Stimulated activated CD4-positive, alpha-beta T cell treated with anti-CD3 and anti-CD28 coated beads, Interleukin-15, amount 100 ng/mL, for 1 hour (primary cell): ENCODE results near the gene WBP2.

Source experiments
- DNase-seq, 2 donors: peaks; one replicate each; pipeline ENCODE4 v3.0.0-alpha.2; 2020; ENCODE audit warnings: low read depth in 1 of 2, low spot score in 1 of 2

WBP2 gene

GRCh38 chr17:75855310-75856061 is at the start of gene WBP2:
Gene WBP2, minus strand, starts transcription at chr17:75855335. Its CDS starts 38 bp downstream, at chr17:75855297.
- peak; percentile 91 to 93 for DNase-seq

- DNase-seq: no peak
Measured at GRCh38 chr17:75902406-75902805, 47.3 kb upstream of the WBP2 start.

DNA sequence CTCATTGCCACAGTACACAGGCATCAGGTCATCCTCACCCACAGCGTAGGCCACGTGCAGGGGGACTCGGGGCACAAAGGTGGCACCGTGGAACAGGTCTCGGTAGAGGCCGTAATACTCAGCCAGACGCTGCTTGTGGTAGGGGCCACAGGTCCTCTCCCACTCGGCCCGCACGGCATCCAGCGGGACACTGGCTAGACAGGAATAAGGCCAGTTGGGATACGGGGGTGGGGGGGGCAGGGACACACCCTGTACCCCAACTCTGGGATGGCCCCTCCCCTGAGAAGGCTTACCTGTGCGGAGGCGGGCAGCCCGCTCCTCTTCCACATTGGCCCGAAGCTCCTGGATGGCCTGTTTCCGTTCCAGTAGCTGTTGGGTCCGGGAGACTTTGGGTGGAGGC is 46.6 kb upstream of the WBP2 start:
- no peak for DNase-seq

DNA sequence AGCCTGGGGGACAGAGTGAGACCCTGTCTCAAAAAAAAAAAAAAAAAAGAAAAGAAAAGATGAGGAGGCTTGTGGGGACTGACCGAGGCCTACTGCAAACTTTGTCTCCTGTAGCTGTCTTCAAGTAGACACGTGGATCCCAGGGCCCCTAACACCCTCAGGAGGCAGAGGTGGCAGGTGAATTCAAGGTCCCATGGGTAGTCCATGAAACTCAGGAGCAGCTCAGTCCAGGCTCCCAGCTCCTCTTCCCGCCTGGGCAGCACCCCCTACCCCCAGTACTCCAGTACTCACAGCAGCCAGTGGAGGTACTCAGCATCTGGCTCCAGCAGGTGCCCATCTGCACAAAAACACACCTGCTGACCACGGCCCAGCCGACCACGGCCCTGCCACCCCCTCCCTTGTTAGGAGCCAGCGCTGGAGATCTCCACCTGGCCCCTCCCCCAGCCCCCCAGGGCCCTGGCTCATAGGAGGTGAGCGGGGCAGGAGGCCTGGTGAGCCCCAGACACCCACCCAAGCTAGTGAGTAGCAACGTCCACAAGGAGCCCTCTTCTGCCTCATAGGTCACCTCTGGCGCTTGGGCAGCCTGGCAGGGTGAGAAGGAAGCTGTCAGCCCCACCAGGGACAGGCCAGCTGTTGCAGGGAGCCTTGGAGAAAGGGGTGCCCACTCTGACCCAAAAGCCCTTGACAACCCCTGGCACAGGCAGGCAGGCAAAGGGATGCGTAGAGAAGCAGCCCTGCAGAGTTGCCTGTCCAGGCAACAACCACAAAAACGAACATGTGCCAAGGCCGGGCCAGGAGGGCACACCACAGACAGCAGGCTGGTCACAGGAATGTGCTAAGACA is 45.8 kb upstream of the WBP2 start:
- DNase-seq: no peak

GRCh38 chr17:75899767-75900468 is 44.8 kb upstream of the WBP2 start:
- DNase-seq: no peak

DNA sequence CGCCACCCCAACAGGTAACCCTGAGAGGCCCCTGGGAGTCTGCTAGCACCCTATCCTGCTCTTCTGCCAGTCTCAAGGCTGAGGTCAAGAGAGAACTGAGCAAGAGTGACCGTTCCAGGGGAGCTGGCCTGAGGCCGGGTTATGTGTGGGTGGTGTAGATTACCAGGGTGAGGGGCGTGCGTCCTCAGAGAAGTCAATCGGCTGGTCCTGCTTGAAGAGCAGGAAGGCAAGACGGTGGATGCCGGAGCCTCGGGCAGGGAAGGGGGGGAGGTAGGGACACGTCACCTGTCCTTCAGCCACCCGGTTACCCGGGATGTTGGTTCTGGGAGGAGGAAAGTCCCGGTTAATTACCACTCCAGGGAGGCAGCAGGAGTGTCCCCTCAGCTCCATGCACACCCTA is 44.2 kb upstream of the WBP2 start:
- no peak for DNase-seq

GRCh38 chr17:75898791-75899190 is 43.7 kb upstream of the WBP2 start:
- DNase-seq: no peak

DNA sequence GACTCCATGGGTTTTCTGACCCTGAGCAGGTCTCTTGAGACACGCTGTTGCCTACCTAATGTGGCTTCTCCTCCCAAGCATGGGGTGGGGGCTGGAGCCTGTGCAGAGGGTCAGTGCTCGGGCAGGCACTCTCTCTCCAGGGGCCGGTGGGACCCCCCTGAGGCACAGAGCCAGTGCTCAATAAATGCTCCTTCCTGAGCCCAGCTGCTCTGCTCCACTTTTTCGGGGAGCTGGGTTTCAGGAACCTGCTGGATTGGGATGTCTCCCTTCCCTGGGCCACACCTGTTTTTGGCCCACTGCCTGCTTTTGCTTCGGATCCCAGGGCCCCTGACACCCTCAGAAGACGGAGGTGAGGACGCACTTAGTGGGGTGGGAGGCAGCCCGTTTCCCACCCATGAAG is 42.9 kb upstream of the WBP2 start:
- no peak for DNase-seq

GRCh38 chr17:75897160-75898019 is 42.3 kb upstream of the WBP2 start:
- DNase-seq: no peak

DNA sequence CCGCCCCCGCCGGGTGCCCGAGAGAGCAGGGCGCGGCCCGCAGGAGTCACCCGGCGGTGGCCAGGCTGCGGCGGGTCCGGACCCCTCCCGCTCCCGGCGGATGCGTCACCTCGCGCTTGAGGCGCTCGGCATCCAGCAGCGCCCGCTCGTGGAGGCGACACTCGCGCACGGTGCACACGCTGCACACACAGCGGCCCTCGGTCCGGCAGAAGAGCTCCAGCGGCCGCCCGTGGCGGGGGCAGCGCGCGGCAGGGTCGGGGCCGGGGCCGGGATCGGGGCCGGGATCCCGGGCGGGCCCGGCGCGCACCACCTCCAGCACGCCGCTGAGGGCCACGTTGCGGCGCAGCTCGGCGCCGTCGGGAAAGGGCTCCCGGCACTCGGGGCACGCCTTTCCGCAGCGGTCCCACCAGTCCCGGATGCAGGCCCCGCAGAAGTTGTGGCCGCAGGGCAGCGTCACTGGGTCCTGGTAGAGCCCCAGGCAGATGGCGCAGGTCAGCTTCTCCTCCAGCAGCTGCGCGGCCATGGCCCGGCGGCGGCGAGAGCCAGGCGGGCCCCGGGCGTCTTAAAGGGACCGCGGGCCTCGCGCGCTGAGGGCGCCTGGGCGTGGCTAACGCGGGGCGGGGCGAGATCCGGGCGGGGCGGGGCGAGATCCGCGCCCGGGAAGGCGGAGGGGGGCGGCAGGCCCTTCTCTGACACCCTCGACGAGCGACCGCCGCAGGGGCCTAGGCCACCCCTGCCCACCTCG is 41.5 kb upstream of the WBP2 start, which contains the start of gene TRIM65:
TSS of gene TRIM65 (minus strand) at position 537 of the 745 bp plus-strand sequence. CDS start at position 523, 14 bp downstream.
- peak; percentile 59 to 78 for DNase-seq

GRCh38 chr17:75895370-75896155 is 40.4 kb upstream of the WBP2 start:
- DNase-seq: no peak

DNA sequence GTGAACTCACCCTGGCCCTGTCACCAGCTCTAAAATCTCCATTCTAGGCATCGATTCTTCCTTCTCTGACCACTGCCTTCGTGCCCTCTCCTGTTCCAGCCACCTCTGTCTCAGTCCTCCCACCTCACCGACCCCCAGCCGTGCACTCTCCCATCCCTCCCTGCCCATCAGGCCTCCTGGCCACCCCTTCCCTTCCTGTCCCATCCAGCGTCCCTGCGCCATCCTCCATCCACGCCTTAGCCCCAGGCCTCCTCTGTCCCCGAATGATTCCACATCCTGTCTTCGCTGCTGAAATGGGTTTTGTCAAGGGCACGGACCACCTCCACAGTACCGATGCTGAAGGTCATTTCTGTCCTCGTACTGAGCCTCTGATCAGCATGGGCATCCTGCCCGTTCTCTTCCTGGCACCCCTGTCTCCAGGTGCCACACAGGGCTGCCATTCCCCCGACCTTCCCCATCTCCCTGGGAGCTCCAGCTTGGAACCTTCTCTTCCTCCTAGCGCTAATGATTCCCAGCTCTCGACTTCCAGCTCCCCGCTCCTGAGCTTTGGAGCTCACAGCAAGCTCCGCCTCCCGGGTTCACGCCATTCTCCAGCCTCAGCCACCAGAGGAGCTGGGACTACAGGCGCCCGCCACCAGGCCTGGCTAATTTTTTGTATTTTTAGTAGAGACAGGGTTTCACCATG is 39.1 kb upstream of the WBP2 start:
- no peak for DNase-seq

DNA sequence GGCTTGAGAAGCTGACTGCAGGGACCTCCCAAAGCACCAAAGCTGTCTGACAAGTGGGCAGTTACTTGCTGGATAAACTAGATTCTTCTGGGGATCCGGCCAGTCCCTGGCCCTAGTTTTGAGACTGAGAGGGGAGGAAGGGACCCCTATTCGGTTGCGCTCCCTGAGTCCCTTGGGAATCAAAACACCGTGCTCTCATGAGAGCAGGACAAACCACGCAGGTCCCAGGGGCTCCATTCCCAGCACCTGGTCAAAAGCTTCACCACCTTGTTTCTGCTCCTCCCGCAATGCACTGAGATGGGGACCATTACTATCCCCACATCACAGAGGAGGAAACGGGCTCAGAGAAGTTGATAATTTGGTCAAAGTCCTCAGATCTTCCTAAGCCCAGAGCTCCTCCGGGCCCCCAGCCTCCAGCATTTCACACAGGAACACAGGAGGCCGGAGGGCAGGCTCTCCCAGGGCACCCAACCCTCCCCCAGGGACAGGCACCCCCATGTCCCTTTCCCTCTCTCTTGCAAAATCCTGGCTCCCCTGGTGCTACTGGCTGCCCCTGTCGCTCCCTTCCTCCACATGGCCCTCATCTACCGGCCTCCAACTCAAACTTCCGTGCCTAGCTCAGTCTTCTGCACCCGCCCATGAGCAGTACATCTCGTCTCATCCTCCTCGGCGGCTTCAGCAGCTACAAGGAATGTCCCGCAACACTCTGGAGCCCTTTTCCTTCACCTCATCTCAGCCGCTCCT is 38.3 kb upstream of the WBP2 start:
- DNase-seq: no peak

DNA sequence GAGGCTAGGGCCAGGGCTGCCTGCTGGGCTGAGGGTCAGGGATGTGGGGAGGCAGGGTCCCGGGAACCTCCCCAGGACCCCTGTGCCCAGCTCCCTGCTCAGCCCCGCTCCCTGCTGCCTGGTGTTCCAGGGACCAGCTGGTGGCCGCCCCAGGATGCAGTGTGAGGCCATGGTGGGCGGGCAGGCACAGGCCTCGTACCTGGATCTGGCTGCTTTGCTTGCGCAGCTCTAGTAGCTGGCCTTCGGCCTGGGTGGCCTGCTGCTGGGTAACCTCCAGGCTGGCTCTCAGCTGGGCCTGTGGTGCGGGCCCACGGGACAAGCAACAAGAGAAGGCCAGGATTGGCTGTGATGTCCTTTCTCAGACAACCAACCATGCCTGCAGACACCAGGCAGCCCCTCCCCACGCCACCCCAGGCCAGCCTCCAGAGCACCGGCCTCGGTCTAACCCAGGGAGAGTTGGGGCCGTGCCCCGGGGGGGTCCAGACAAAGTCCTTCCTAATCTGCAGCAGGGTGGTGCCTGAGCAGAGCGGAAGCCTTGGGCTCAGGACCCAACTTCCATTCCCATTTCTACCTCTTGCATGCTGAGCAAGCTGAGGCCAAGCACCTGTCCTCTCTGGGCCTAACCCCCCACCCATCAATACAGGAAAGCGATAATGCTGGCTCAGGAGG is 37.6 kb upstream of the WBP2 start:
- DNase-seq: no peak

GRCh38 chr17:75891605-75892555 is 36.7 kb upstream of the WBP2 start:
- DNase-seq: no peak

DNA sequence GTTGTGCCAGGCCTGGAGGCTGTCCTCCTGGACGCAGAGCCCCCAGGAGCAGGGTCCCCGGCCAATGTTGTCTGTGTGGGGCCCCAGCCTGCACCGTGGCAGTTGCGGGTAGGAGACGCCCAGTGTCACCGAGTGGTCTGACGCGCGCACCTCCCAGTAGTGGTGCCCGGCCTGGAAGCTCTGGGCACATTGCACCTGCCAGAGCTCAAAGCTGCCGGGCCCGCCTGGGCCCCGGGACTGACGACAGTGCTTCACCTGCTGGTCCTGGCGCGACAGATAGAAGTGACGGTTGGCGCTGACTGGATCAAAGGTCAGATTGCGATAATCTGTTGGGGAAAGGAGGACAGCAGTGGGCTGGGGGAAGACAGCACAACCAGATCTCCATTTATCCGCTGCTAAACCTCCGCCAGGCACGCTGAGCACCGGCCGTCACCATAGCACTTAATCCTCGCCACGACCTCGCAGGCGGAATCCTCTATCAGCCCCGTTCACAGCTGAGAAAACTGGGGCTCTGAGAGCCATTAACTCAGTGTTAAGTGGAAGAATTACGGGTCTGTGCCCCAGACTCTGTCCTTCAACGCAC is 36.0 kb upstream of the WBP2 start:
- DNase-seq: no peak
